ENCODE data around the gene MBIP. TPM values are rescaled to one million over a fixed set of nuclear protein-coding genes. Genes with fewer than 3 reads are reported as not detected.

Gene MBIP
- total RNA-seq, 1 experiment from 2014 or later, result 9.8 TPM

DNA sequence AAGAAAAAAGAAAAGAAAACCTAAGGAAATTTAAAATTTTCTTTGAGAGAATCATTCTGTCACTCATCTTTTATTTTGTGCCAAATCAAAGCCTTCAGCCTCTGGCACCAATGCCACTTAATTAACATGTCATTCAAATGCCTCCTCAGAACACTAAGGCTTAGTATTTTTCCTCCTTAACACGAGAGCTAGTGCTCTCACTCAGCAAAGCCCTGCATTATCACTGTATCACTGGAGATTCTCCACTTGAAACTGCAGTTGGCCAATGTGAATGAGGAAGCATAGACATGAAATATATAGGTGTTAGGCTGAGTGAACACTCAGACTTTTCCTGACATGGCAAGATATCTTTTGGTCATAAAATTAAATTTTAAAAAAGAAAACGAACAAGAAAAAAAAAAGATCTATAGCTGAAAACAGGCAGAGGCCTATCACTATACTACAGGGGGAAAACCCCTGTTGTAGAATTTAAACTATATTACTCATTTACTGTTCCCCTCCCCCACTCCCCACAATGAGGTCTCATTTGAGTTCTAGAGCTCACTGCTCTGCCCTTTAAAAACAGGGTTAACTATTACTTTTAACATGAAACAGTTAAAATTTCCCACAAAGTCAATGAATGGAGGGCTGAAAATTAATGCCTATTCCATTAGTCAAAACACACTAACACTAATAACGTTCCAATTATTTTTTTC lies 5.1 kb downstream of the MBIP start:
- H3K36me3 ChIP-seq (ENCODE audit: control insufficient read depth, insufficient read depth, low read length), result peaks cover 3% of the 10 kb centered on the region
- TF ChIP-seq, protein P1, sequence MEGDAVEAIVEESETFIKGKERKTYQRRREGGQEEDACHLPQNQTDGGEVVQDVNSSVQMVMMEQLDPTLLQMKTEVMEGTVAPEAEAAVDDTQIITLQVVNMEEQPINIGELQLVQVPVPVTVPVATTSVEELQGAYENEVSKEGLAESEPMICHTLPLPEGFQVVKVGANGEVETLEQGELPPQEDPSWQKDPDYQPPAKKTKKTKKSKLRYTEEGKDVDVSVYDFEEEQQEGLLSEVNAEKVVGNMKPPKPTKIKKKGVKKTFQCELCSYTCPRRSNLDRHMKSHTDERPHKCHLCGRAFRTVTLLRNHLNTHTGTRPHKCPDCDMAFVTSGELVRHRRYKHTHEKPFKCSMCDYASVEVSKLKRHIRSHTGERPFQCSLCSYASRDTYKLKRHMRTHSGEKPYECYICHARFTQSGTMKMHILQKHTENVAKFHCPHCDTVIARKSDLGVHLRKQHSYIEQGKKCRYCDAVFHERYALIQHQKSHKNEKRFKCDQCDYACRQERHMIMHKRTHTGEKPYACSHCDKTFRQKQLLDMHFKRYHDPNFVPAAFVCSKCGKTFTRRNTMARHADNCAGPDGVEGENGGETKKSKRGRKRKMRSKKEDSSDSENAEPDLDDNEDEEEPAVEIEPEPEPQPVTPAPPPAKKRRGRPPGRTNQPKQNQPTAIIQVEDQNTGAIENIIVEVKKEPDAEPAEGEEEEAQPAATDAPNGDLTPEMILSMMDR (IDR thresholded peaks at IDR 0.05), result no peak
- no peak for TF ChIP-seq POLR2AphosphoS5 (IDR thresholded peaks at IDR 0.05; ENCODE audit: low read depth, low read length)
- no peak for TF ChIP-seq TCF7L2 (IDR thresholded peaks at IDR 0.05; ENCODE audit: low read depth, low read length)
- no peak for TF ChIP-seq SIN3A (IDR thresholded peaks at IDR 0.05; ENCODE audit: borderline replicate concordance, insufficient read depth, low read depth, low read length)
- TF ChIP-seq, protein P2, sequence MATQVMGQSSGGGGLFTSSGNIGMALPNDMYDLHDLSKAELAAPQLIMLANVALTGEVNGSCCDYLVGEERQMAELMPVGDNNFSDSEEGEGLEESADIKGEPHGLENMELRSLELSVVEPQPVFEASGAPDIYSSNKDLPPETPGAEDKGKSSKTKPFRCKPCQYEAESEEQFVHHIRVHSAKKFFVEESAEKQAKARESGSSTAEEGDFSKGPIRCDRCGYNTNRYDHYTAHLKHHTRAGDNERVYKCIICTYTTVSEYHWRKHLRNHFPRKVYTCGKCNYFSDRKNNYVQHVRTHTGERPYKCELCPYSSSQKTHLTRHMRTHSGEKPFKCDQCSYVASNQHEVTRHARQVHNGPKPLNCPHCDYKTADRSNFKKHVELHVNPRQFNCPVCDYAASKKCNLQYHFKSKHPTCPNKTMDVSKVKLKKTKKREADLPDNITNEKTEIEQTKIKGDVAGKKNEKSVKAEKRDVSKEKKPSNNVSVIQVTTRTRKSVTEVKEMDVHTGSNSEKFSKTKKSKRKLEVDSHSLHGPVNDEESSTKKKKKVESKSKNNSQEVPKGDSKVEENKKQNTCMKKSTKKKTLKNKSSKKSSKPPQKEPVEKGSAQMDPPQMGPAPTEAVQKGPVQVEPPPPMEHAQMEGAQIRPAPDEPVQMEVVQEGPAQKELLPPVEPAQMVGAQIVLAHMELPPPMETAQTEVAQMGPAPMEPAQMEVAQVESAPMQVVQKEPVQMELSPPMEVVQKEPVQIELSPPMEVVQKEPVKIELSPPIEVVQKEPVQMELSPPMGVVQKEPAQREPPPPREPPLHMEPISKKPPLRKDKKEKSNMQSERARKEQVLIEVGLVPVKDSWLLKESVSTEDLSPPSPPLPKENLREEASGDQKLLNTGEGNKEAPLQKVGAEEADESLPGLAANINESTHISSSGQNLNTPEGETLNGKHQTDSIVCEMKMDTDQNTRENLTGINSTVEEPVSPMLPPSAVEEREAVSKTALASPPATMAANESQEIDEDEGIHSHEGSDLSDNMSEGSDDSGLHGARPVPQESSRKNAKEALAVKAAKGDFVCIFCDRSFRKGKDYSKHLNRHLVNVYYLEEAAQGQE (IDR thresholded peaks at IDR 0.05; ENCODE audit: insufficient read depth in 1 of 2, low read depth in 2 of 2, low read length in 1 of 2), result no peak
- intact Hi-C loops (cut with micrococcal nuclease; ENCODE audit: unreplicated experiment), result no loop called here
- H3K4me3 ChIP-seq (ENCODE audit: low read depth in 2 of 2, low read length in 2 of 2), result no peak overlapping the region
- no peak overlapping the region for H3K27ac ChIP-seq (ENCODE audit: low read length)
- no peaks in the 10 kb centered on the region for H3K9me3 ChIP-seq (ENCODE audit: control insufficient read depth, insufficient read depth, low read depth, low read length)
- BruUV-seq (replicated peaks), result no TSS peak
- no peaks in the 10 kb centered on the region for H3K27me3 ChIP-seq (ENCODE audit: control insufficient read depth, insufficient read depth, low read length)
- peaks cover 6% of the 10 kb centered on the region; the same call in 1 of the 2 replicates for H3K4me1 ChIP-seq (ENCODE audit: control insufficient read depth, insufficient read depth, low read length)
- ATAC-seq, result no peak
- CTCF ChIA-PET, result no interaction called here
- POLR2A ChIA-PET, result interaction anchor here (0.6 kb wide), 1 partner anchor 8 kb away, joined by 3 read pairs; no protein-coding TSS in a partner anchor
- in situ Hi-C loops (cut with HindIII; ENCODE audit: low pct_unique_long_range_greater_than_20kb, low sequenced_read_pairs), result no loop called here
- no peak for DNase-seq (ENCODE audit: low read depth, low spot score)

DNA sequence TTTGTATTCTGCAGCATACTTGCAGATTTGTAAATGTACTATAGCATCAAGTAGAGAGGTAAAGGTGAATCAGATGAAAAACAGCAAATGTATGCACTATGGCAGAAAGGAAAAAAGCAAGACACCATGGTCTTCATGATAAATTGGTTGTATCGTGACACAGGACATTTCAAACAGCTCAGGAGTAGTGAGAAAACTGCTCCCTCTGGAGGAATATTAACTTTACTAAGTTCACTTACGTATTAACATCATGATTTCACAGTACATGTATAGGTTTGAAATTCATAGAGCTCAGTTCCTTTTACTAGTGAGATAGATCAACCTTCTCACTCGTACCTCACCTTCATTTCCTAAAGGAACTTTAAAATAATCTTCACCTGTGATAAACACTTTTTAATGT lies 6.5 kb downstream of the MBIP start:
- BruUV-seq (replicated peaks), result no TSS peak
- Histone ChIP-seq H3K4me3 (ENCODE audit: low read depth in 2 of 2, low read length in 2 of 2) (no peak overlapping the region), H3K27me3 (ENCODE audit: control insufficient read depth, insufficient read depth, low read length) (no peaks in the 10 kb centered on the region), H3K36me3 (ENCODE audit: control insufficient read depth, insufficient read depth, low read length) (no peaks in the 10 kb centered on the region; the same call in 1 of the 2 replicates), H3K4me1 (ENCODE audit: control insufficient read depth, insufficient read depth, low read length) (peaks cover 5% of the 10 kb centered on the region; the same call in 1 of the 2 replicates), H3K9me3 (ENCODE audit: control insufficient read depth, insufficient read depth, low read depth, low read length) (no peaks in the 10 kb centered on the region), H3K27ac (ENCODE audit: low read length) (no peak overlapping the region)
- in situ Hi-C loops (cut with HindIII; ENCODE audit: low pct_unique_long_range_greater_than_20kb, low sequenced_read_pairs), result no loop called here
- TF ChIP-seq TCF7L2 (IDR thresholded peaks at IDR 0.05; ENCODE audit: low read depth, low read length), result no peak
- TF ChIP-seq, protein P1 (IDR thresholded peaks at IDR 0.05), result peak; percentile 11; the same call in 1 of the 2 replicates
- intact Hi-C loops (cut with micrococcal nuclease; ENCODE audit: unreplicated experiment), result no loop called here
- POLR2A ChIA-PET, result no interaction called here
- DNase-seq (ENCODE audit: low read depth, low spot score), result no peak
- CTCF ChIA-PET, result interaction anchor here (1.0 kb wide), 1 partner anchor 244 kb away, joined by 4 read pairs; no protein-coding TSS in a partner anchor
- ATAC-seq, result no peak
